Measurements from ENCODE around the gene GCKR. TPM values are rescaled to one million over a fixed set of nuclear protein-coding genes. Genes with fewer than 3 reads are reported as not detected.

The GCKR gene
- total RNA-seq, 1 experiment from 2014 or later, result 17.8 TPM

DNA sequence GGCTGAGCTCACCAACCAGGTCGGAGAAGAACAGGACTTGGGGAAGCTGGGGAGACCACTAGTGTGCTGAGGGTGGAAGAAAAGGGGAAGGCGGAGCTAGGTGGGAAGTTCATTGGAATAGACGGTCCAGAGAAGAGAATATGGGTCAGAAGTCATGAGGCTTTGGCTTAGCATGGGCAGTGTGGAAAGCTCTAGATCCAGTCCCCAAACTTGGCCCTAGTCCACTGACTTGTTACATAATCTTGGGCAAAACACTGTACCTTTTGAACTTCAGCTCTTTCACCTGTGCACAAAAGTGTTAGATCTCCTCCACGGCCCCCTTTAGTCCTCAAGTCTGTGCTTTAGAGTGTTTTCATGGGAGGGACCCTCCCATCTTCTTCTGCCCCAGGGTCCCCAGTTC lies 10.7 kb downstream of the GCKR start:
- CTCF ChIA-PET, result interaction anchor here (0.6 kb wide), 1 partner anchor 94 kb away, joined by 6 read pairs; no protein-coding TSS in a partner anchor

DNA sequence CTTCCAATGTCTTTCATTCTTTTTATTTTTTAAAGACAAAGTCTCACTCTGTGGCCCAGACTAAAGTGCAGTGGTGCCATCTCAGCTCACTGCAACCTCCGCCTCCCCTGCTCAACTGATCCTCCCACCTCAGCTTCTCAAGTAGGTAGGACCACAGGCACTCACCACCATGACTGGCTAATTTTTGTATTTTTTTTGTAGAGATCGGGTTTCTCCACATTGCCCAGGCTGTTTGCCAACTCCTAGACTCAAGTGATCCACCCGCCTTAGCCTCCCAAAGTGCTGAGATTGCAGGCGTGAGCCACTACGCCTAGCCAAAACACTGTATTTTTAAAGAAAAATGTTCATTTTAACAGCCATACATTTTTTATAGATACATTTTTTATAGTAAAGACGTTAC lies 12.7 kb downstream of the GCKR start:
- Mint-ChIP-seq H3K4me3 (ENCODE audit: low read depth, unreplicated experiment) (no peak overlapping the region), H3K9me3 (ENCODE audit: low read depth, unreplicated experiment) (no peaks in the 10 kb centered on the region), H3K4me1 (ENCODE audit: low read depth, unreplicated experiment) (no peaks in the 10 kb centered on the region), H3K36me3 (ENCODE audit: insufficient read depth, unreplicated experiment) (no peaks in the 10 kb centered on the region), H3K27ac (ENCODE audit: unreplicated experiment) (no peak overlapping the region), H3K27me3 (ENCODE audit: unreplicated experiment) (no peaks in the 10 kb centered on the region)
- TF ChIP-seq, protein P1, sequence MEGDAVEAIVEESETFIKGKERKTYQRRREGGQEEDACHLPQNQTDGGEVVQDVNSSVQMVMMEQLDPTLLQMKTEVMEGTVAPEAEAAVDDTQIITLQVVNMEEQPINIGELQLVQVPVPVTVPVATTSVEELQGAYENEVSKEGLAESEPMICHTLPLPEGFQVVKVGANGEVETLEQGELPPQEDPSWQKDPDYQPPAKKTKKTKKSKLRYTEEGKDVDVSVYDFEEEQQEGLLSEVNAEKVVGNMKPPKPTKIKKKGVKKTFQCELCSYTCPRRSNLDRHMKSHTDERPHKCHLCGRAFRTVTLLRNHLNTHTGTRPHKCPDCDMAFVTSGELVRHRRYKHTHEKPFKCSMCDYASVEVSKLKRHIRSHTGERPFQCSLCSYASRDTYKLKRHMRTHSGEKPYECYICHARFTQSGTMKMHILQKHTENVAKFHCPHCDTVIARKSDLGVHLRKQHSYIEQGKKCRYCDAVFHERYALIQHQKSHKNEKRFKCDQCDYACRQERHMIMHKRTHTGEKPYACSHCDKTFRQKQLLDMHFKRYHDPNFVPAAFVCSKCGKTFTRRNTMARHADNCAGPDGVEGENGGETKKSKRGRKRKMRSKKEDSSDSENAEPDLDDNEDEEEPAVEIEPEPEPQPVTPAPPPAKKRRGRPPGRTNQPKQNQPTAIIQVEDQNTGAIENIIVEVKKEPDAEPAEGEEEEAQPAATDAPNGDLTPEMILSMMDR (IDR thresholded peaks at IDR 0.05; ENCODE audit: unreplicated experiment), result no peak
- DNase-seq, result no peak
- CTCF ChIA-PET, result no interaction called here
- BruUV-seq (replicated peaks), result no TSS peak
- intact Hi-C loops (cut with micrococcal nuclease; ENCODE audit: unreplicated experiment), result no loop called here

More for the DNA sequence above, 10.7 kb downstream of the GCKR start:
- H3K4me1 Mint-ChIP-seq (ENCODE audit: low read depth, unreplicated experiment), result no peaks in the 10 kb centered on the region
- no TSS peak for BruUV-seq (replicated peaks)
- no peaks in the 10 kb centered on the region for H3K27me3 Mint-ChIP-seq (ENCODE audit: unreplicated experiment)
- TF ChIP-seq, protein P1 (IDR thresholded peaks at IDR 0.05; ENCODE audit: unreplicated experiment), result no peak
- H3K9me3 Mint-ChIP-seq (ENCODE audit: low read depth, unreplicated experiment), result no peaks in the 10 kb centered on the region
- DNase-seq, result no peak
- no peaks in the 10 kb centered on the region for H3K36me3 Mint-ChIP-seq (ENCODE audit: insufficient read depth, unreplicated experiment)
- intact Hi-C loops (cut with micrococcal nuclease; ENCODE audit: unreplicated experiment), result no loop called here
- H3K27ac Mint-ChIP-seq (ENCODE audit: unreplicated experiment), result no peak overlapping the region
- H3K4me3 Mint-ChIP-seq (ENCODE audit: low read depth, unreplicated experiment), result no peak overlapping the region

DNA sequence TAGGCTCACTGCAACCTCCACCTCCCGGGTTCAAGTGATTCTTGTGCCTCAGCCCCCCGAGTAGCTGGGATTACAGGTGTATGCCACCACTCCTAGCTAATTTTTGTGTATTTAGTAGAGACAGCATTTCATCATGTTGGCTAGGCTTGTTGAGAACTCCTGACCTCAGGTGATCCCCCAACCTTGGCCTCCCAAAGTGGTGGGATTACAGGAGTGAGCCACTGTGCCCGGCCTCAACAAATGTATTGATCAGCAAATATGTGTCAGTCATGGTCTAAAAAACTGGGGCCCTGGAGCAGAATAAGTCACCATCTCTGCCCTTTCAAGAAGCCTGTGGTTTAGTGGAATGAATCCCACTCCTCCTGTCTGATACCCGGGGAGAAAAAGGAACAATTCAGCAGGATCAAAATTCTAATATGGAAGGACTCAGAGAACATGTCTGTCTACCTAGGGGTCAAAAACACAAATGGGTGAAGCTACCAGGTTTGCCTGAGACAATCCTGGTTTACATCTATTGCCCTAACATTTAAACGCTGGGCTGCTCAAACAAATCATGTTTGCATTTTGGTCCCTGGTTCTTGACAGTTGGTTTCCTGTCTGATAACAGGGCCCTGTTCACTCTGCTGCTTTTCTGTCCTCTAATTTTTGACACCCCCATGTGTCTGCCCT lies 21.6 kb downstream of the GCKR start:
- no peaks in the 10 kb centered on the region for H3K9me3 Mint-ChIP-seq (ENCODE audit: low read depth, unreplicated experiment)
- CTCF ChIA-PET, result interaction anchor here (0.7 kb wide), 1 partner anchor 28 kb away, joined by 6 read pairs; no protein-coding TSS in a partner anchor
- H3K27ac Mint-ChIP-seq (ENCODE audit: unreplicated experiment), result no peak overlapping the region
- no TSS peak for BruUV-seq (replicated peaks)
- no peaks in the 10 kb centered on the region for H3K4me1 Mint-ChIP-seq (ENCODE audit: low read depth, unreplicated experiment)
- TF ChIP-seq, protein P1 (IDR thresholded peaks at IDR 0.05; ENCODE audit: unreplicated experiment), result no peak
- H3K27me3 Mint-ChIP-seq (ENCODE audit: unreplicated experiment), result no peaks in the 10 kb centered on the region
- DNase-seq, result no peak
- no peak overlapping the region for H3K4me3 Mint-ChIP-seq (ENCODE audit: low read depth, unreplicated experiment)
- H3K36me3 Mint-ChIP-seq (ENCODE audit: insufficient read depth, unreplicated experiment), result peaks cover 5% of the 10 kb centered on the region
- intact Hi-C loops (cut with micrococcal nuclease; ENCODE audit: unreplicated experiment), result no loop called here

DNA sequence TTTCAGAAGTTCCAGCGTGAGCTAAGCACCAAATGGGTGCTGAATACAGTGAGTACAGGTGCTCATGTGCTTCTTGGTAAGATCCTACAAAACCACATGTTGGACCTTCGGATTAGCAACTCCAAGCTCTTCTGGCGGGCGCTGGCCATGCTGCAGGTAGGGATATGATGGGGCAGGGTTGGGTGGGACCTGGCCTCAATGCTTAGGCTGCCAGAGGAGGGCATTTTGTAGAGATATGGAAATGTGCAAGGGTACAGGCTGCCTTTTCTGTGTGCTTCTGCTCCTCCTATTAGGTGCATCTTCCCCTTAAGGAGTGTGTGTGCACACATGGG lies 22.1 kb downstream of the GCKR start:
- CTCF ChIA-PET, result interaction anchor here (0.7 kb wide), 1 partner anchor 29 kb away, joined by 6 read pairs; no protein-coding TSS in a partner anchor
- TF ChIP-seq, protein P1 (IDR thresholded peaks at IDR 0.05; ENCODE audit: unreplicated experiment), result no peak
- no peaks in the 10 kb centered on the region for H3K27me3 Mint-ChIP-seq (ENCODE audit: unreplicated experiment)

More for the DNA sequence above, 22.1 kb downstream of the GCKR start:
- no TSS peak for BruUV-seq (replicated peaks)
- H3K4me3 Mint-ChIP-seq (ENCODE audit: low read depth, unreplicated experiment), result no peak overlapping the region
- H3K36me3 Mint-ChIP-seq (ENCODE audit: insufficient read depth, unreplicated experiment), result peaks cover 5% of the 10 kb centered on the region
- no peak for DNase-seq
- no peaks in the 10 kb centered on the region for H3K9me3 Mint-ChIP-seq (ENCODE audit: low read depth, unreplicated experiment)
- H3K27ac Mint-ChIP-seq (ENCODE audit: unreplicated experiment), result no peak overlapping the region
- H3K4me1 Mint-ChIP-seq (ENCODE audit: low read depth, unreplicated experiment), result no peaks in the 10 kb centered on the region
- intact Hi-C loops (cut with micrococcal nuclease; ENCODE audit: unreplicated experiment), result no loop called here

Measured in Calu3 (cell line).